Measurements from ENCODE around the gene MTREX.
A peak's percentile ranks its signal among the peaks of the same experiment; 100 is the strongest.
"Not testable (repeated sequence)": the region's sequence is repeated elsewhere in the genome, so short reads cannot be mapped to it uniquely, and the experiment has no call there.

The MTREX gene

DNA sequence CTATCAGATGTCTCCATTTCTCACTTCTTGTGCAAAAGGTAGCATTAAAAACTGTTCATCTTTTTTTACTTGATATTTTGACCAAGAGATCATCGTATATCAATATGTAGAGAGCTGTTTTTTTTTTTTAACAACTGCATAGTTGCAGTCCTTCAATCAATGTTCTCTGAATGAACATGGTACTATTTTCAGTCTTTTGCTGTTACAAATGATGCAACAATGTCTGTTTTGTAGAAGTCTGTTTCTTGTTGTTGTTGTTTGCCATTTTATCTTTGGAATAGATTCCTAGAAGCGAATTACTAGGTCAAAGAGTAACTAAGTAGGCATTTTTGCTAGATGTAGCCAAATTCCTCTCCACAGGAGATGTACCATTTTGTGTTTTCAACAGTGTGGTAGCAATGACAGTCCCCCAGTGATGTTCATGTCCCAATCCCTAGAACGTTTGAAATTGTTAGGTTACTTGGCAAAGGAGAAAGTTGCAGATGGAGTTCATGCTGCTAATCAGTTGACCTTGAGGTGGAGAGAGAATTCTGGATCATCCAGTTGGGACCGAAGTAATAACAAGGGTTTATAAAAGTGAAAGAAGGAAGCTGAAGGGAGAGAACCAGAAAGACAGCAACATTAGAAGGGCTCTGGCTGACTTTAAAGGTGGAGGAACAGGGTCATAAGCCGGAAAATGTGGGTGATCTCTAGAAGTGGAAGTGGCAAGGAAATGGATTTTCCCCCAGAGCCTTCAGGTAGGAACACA is 6.3 kb downstream of the MTREX start:
- no peak for TF ChIP-seq CTCF (conservative IDR thresholded peaks at IDR 0.05)
- H3K27ac ChIP-seq, result no peak overlapping the region

- TF ChIP-seq CTCF (conservative IDR thresholded peaks at IDR 0.05), result no peak
- no peak overlapping the region for H3K27ac ChIP-seq
Observed at GRCh38 chr5:55316289-55316688, 8.5 kb downstream of the MTREX start.

DNA sequence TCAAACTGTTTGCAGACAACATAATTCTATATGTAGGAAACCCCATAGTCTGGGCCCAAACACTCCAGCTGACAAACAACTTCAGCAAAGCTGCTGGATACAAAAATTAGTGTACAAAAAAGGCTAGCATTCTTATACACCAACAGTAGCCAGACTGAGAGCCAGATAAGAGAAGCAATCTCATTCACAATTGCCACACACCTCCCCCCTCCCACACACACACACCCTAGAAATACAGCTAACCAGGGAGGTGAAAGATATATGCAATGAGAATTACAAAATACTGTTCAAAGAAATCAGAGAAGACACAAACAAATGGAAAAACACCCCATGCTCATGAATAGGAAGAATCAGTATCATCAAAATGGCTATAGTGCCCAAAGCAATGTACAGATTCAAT is 9.0 kb downstream of the MTREX start:
- TF ChIP-seq CTCF (conservative IDR thresholded peaks at IDR 0.05), result no peak
- no peak overlapping the region for H3K27ac ChIP-seq

DNA sequence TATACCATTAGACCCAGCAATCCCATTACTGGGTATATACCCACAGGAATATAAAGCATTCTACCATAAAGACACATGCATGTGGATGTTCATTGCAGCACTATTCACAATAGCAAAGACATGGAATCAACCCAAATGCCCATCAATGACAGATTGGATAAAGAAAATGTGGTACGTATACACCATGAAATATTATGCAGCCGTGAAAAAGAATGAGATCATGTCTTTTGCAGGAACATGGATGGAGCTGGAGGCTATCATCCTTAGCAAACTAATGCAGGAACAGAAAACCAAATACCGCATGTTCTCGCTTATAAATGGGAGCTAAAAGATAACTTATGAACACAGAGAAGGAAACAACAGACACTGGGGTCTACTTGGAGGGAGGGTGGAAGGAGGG is 10.4 kb downstream of the MTREX start:
- not testable (repeated sequence) for H3K27ac ChIP-seq

- H3K27ac ChIP-seq, result no peak overlapping the region
- TF ChIP-seq CTCF (conservative IDR thresholded peaks at IDR 0.05), result no peak
Observed at GRCh38 chr5:55319491-55319890, 11.7 kb downstream of the MTREX start.

DNA sequence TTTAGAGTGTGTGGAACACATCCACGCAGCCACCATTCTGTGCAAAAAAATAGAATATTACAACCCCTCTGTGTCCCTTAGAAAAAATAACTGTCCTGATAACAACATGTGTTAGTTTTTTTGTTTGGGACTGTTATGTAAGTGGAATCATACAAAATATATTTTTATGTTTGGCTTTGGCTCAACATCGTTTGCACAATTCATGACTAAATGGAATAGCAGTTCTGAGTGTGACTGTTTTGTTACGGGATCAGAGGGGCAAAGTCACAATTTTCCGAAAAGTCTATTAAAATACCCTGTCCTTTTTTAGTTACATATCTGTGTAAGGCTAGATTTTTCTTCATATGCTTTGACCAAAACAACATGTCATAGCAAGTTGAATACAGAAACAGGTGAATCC is 12.8 kb downstream of the MTREX start:
- H3K27ac ChIP-seq, result no peak overlapping the region
- TF ChIP-seq CTCF (conservative IDR thresholded peaks at IDR 0.05), result no peak

GRCh38 chr5:55324006-55324405 is 16.2 kb downstream of the MTREX start:
- H3K27ac ChIP-seq, result no peak overlapping the region
- TF ChIP-seq CTCF (conservative IDR thresholded peaks at IDR 0.05), result no peak

- TF ChIP-seq CTCF (conservative IDR thresholded peaks at IDR 0.05), result peak; percentile 79
- no peak overlapping the region for H3K27ac ChIP-seq
Observed at GRCh38 chr5:55324815-55325418, 17.1 kb downstream of the MTREX start.

Measured in VCaP (cell line).